HG02970 (cell line): ENCODE data around the gene NFKBIA.
"Not testable (repeated sequence)": the region's sequence is repeated elsewhere in the genome, so short reads cannot be mapped to it uniquely, and the experiment has no call there.

Experiments used
- ATAC-seq: cut with Tn5 transposase; IDR thresholded peaks from one replicate; pipeline ENCODE4 v1.9.1; 2021; ENCODE audit warnings: mild to moderate bottlenecking, moderate library complexity, moderate number of reproducible peaks; ENCODE audit not compliant: unreplicated experiment, low FRiP score

NFKBIA gene

GRCh38 chr14:35393826-35394225 is 10.7 kb downstream of the NFKBIA start:
- ATAC-seq, result no peak

- no peak for ATAC-seq
Observed at GRCh38 chr14:35392103-35392502, 12.4 kb downstream of the NFKBIA start.

GRCh38 chr14:35391388-35391710 is 13.2 kb downstream of the NFKBIA start:
- ATAC-seq, result no peak

- no peak for ATAC-seq
Observed at GRCh38 chr14:35390577-35391387, 13.8 kb downstream of the NFKBIA start.

- ATAC-seq, result no peak
Observed at GRCh38 chr14:35389315-35389667, 15.3 kb downstream of the NFKBIA start.

GRCh38 chr14:35388656-35389314 is 15.8 kb downstream of the NFKBIA start:
- ATAC-seq, result no peak

GRCh38 chr14:35387713-35388579 is 16.6 kb downstream of the NFKBIA start:
- no peak for ATAC-seq

GRCh38 chr14:35387219-35387618 is 17.3 kb downstream of the NFKBIA start:
- no peak for ATAC-seq

GRCh38 chr14:35386673-35387125 is 17.9 kb downstream of the NFKBIA start:
- ATAC-seq, result no peak

- ATAC-seq, result no peak
Observed at GRCh38 chr14:35385042-35385839, 19.3 kb downstream of the NFKBIA start.

GRCh38 chr14:35384455-35385041 is 20.0 kb downstream of the NFKBIA start:
- no peak for ATAC-seq

GRCh38 chr14:35383569-35384454 is 20.7 kb downstream of the NFKBIA start:
- no peak for ATAC-seq

GRCh38 chr14:35380794-35381193 is 23.8 kb downstream of the NFKBIA start:
- no peak for ATAC-seq

- not testable (repeated sequence) for ATAC-seq
Observed at GRCh38 chr14:35379234-35379933, 25.2 kb downstream of the NFKBIA start.

GRCh38 chr14:35378425-35379233 is 25.9 kb downstream of the NFKBIA start:
- ATAC-seq, result no peak

- no peak for ATAC-seq
Observed at GRCh38 chr14:35375558-35376025, 29.0 kb downstream of the NFKBIA start.

GRCh38 chr14:35374263-35374712 is 30.3 kb downstream of the NFKBIA start:
- ATAC-seq, result no peak
